GM12878 (cell line): ENCODE results near the gene DPP6. TPM values are rescaled to one million over a fixed set of nuclear protein-coding genes. Genes with fewer than 3 reads are reported as not detected.

Experiments used
- ATAC-seq: fragments of 200-7000 bp; cut with Tn5 transposase; 3 replicates; pipeline ENCODE4 v1.9.1; 2020; ENCODE audit warnings: mild to moderate bottlenecking, moderate library complexity
- BruUV-seq: library from RNA; stranded (reverse); fragments of 400-500 nt; replicated peaks from 2 replicates; lab custom pipeline; 2021; lab: Mats Ljungman, UMichigan
- CTCF ChIA-PET: fragments of 300-600 bp; sonication (Branson Sonifier 250); formaldehyde crosslinking; extraction: SDS; loops from one replicate; lab custom pipeline; 2021; ENCODE audit warnings: inconsistent platforms; lab: Yijun Ruan, JAX
- POLR2A ChIA-PET: fragments of 350-600 bp; formaldehyde crosslinking; extraction: SDS; loops from one replicate; lab custom pipeline; 2021; ENCODE audit warnings: inconsistent platforms; lab: Charles Lee
- RAD21 ChIA-PET: fragments of 300-600 bp; sonication (Branson Sonifier 250); formaldehyde crosslinking; loops from one replicate; lab custom pipeline; 2023; ENCODE audit warnings: antibody characterized with exemption; ENCODE audit not compliant: unreplicated experiment; lab: Charles Lee
- SMC1A ChIA-PET: fragments of 300-600 bp; sonication (Branson Sonifier 250); formaldehyde crosslinking; loops from one replicate; lab custom pipeline; 2023; ENCODE audit not compliant: unreplicated experiment, uncharacterized antibody; lab: Charles Lee
- DNase-seq: peaks from one replicate; pipeline ENCODE4 v3.0.0-alpha.2; 2011; ENCODE audit warnings: low read depth, low spot score
- FAIRE-seq: peaks from 3 replicates; lab custom pipeline; 2011; peaks lifted over from hg19 to GRCh38; lab: Jason Lieb, UNC
- H2AFZ ChIP-seq: 2 replicates; pipeline ENCODE4 v1.6.0; 2011; ENCODE audit warnings: low read depth, low read length, control low read depth; ENCODE audit not compliant: control insufficient read depth
- H3K27ac ChIP-seq: 2 replicates; pipeline ENCODE4 v1.5.1; 2011; ENCODE audit warnings: control low read depth; ENCODE audit not compliant: control insufficient read depth, insufficient read depth
- H3K27me3 ChIP-seq, 2 experiments: replicated peaks in 1 of 2; 2 replicates each; pipeline versions ENCODE4 v1.6.0 to v1.6.1; 2011; ENCODE audit warnings: low read length in 1 of 2; ENCODE audit not compliant: control insufficient read depth in 2 of 2, insufficient read depth in 2 of 2
- H3K36me3 ChIP-seq, 2 experiments: 2 replicates each; pipeline ENCODE4 v1.5.1; 2011; ENCODE audit warnings: low read length in 1 of 2; ENCODE audit not compliant: control insufficient read depth in 2 of 2, insufficient read depth in 2 of 2
- H3K4me1 ChIP-seq: 2 replicates; pipeline ENCODE4 v1.6.1; 2011; ENCODE audit warnings: mild to moderate bottlenecking, low read length, moderate library complexity, mixed read lengths; ENCODE audit not compliant: control insufficient read depth, insufficient read depth
- H3K4me2 ChIP-seq: 2 replicates; pipeline ENCODE4 v1.6.0; 2011; ENCODE audit warnings: control low read depth; ENCODE audit not compliant: control insufficient read depth, insufficient read depth
- H3K4me3 ChIP-seq: fragments of 200-600 bp; sonication (generic); 2 replicates; pipeline ENCODE4 v1.5.1; 2016
- H3K79me2 ChIP-seq: 2 replicates; pipeline ENCODE4 v1.6.0; 2011; ENCODE audit warnings: low read length; ENCODE audit not compliant: control insufficient read depth, insufficient read depth
- H3K9ac ChIP-seq: 2 replicates; pipeline ENCODE4 v1.8.0; 2011; ENCODE audit warnings: low read length, control low read depth, mixed read lengths; ENCODE audit not compliant: control insufficient read depth, insufficient read depth
- H3K9me3 ChIP-seq: replicated peaks from 3 replicates; pipeline ENCODE4 v1.5.1; 2011; ENCODE audit warnings: mild to moderate bottlenecking, low read length; ENCODE audit not compliant: control insufficient read depth, insufficient read depth
- H4K20me1 ChIP-seq: 2 replicates; pipeline ENCODE4 v1.6.0; 2011; ENCODE audit not compliant: control insufficient read depth, insufficient read depth
- BACH1 ChIP-seq: fragments of 450-650 bp; IDR thresholded peaks from 2 replicates; pipeline ENCODE4 v1.6.1; 2017; ENCODE audit warnings: mild to moderate bottlenecking, borderline replicate concordance
- CHD4 ChIP-seq: fragments of 200-600 bp; sonication (generic); IDR thresholded peaks from 2 replicates; pipeline ENCODE4 v1.6.1; 2016; ENCODE audit warnings: mild to moderate bottlenecking
- EP300 ChIP-seq, 2 experiments: fragments of 150-350 bp in 1 of 2; IDR thresholded peaks; 2 replicates each; pipeline ENCODE4 v1.6.1; 2011 to 2012; ENCODE audit warnings: low read depth in 2 of 2, low read length in 2 of 2, borderline replicate concordance in 1 of 2, improper control_type of control experiment in 1 of 2, inconsistent platforms in 1 of 2; ENCODE audit not compliant: control insufficient read depth in 1 of 2
- IRF4 ChIP-seq: IDR thresholded peaks from 2 replicates; pipeline ENCODE4 v1.6.1; 2011; ENCODE audit warnings: low read depth, low read length
- JUNB ChIP-seq: IDR thresholded peaks from 2 replicates; pipeline ENCODE4 v1.6.1; 2016; ENCODE audit warnings: antibody characterized with exemption, mild to moderate bottlenecking
- MTA2 ChIP-seq: fragments of 450-650 bp; IDR thresholded peaks from 2 replicates; pipeline ENCODE4 v1.6.1; 2016; ENCODE audit warnings: low read depth, mild to moderate bottlenecking, moderate library complexity
- MXI1 ChIP-seq: fragments of 150-350 bp; IDR thresholded peaks from 2 replicates; pipeline ENCODE4 v1.6.1; 2011; ENCODE audit warnings: low read depth, mild to moderate bottlenecking, inconsistent platforms, low read length, improper control_type of control experiment
- PAX8 ChIP-seq: fragments of 450-650 bp; IDR thresholded peaks from 2 replicates; pipeline ENCODE4 v1.6.1; 2017; ENCODE audit warnings: mild to moderate bottlenecking, moderate library complexity
- POU2F2 ChIP-seq: IDR thresholded peaks from 3 replicates; pipeline ENCODE4 v1.6.1; 2011; ENCODE audit warnings: low read depth, mild to moderate bottlenecking, low read length, borderline replicate concordance
- RELA ChIP-seq: fragments of 450-650 bp; IDR thresholded peaks from 2 replicates; pipeline ENCODE4 v1.8.0; 2014; ENCODE audit warnings: borderline replicate concordance; ENCODE audit not compliant: partially characterized antibody
- RUNX3 ChIP-seq: IDR thresholded peaks from 2 replicates; pipeline ENCODE4 v1.6.1; 2012; ENCODE audit warnings: low read length, inconsistent platforms
- SMARCA5 ChIP-seq: fragments of 450-650 bp; IDR thresholded peaks from 2 replicates; pipeline ENCODE4 v1.6.1; 2017; ENCODE audit warnings: mild to moderate bottlenecking
- WRNIP1 ChIP-seq: IDR thresholded peaks from 2 replicates; pipeline ENCODE4 v1.6.1; 2011; ENCODE audit warnings: low read depth, low read length, improper control_type of control experiment, borderline replicate concordance
- ZNF274 ChIP-seq: IDR thresholded peaks from one replicate; pipeline ENCODE4 v1.8.0; 2011; ENCODE audit not compliant: insufficient read length, insufficient read depth
- ZNF592 ChIP-seq: fragments of 450-650 bp; IDR thresholded peaks from 2 replicates; pipeline ENCODE4 v1.6.1; 2017; ENCODE audit warnings: mild to moderate bottlenecking, moderate library complexity
- WGBS: methylation state at CpG from one replicate; pipeline ENCODE4 v1.1.6; 2016; ENCODE audit warnings: low lambda C conversion rate; ENCODE audit not compliant: insufficient replicate concordance, insufficient coverage; ENCODE audit errors: missing lambda C conversion rate; 5-methylcytosine and 5-hydroxymethylcytosine counted together
- in situ Hi-C: fragments of 300-500 bp; cut with MboI; formaldehyde crosslinking; loops from 9 replicates; pipeline ENCODE4 v1.14.3; 2018; ENCODE audit warnings: mixed read lengths
- intact Hi-C: fragments of 100-400 bp; cut with micrococcal nuclease; formaldehyde crosslinking; loops from one replicate; pipeline ENCODE4 v1.14.2; 2022; ENCODE audit not compliant: unreplicated experiment
- polyA plus RNA-seq, 11 experiments: library from polyadenylated mRNA; depleted of rRNA in 4 of 11; unstranded in 6 of 11; stranded (reverse) in 5 of 11; fragments of >200 nt; fragmentation: Nextera tagmentation in 4 of 11; fragmentation: Illumina TruSeq in 1 of 11; extraction: Ambion mirVana in 4 of 11; extraction: Trizol in 1 of 11; gene quantifications; 1 replicate in 1 of 11; 2 replicates in 10 of 11; pipeline versions ENCODE4 v1.2.1 to v1.2.3, GENCODE V29; 2011 to 2016; ENCODE audit warnings: inconsistent platforms in 2 of 11, missing spikeins in 2 of 11, low read depth in 1 of 11
- total RNA-seq, 4 experiments: library from RNA; depleted of rRNA in 3 of 4; stranded (reverse); fragments of >200 nt in 3 of 4; fragmentation: Illumina TruSeq in 1 of 4; extraction: Trizol in 1 of 4; gene quantifications; 2 replicates each; pipeline versions ENCODE4 v1.2.1 to v1.2.3, GENCODE V29; 2013 to 2021
- TF ChIP-seq, protein P1 (sequence below): fragments of 450-650 bp; IDR thresholded peaks from 2 replicates; pipeline ENCODE4 v1.6.1; 2017; ENCODE audit warnings: borderline replicate concordance
- TF ChIP-seq, protein P2 (sequence below): fragments of 450-650 bp; formaldehyde crosslinking; IDR thresholded peaks from 2 replicates; pipeline ENCODE4 v1.5.0; 2022; ENCODE audit warnings: mild to moderate bottlenecking, missing genetic modification characterization

Gene DPP6
- total and polyA plus RNA-seq, 10 of the 15 experiments (the other 5 are each of a cell fraction or from before 2014, with no cell fraction given), result not detected

DNA sequence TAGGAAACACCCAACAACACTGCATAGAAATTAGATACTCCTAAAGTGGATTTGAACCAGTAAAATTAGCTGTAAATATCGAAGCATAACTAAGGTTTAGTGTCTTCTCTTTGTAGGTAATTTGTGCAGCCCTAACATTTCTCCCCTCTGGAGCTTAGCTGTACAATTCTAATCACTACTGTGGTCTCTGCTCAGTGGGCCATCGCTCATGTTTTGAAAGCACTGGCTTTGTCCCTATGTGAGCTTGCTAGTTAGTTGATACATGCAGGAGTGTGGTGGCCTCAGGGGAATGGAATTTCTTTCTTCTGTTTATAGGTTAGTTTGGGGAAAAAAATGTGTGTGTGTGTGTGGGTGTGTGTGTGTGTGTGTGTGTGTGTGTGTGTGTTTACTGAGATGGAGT lies 373.1 kb downstream of the DPP6 start (continued):
- no peak for TF ChIP-seq RELA

DNA sequence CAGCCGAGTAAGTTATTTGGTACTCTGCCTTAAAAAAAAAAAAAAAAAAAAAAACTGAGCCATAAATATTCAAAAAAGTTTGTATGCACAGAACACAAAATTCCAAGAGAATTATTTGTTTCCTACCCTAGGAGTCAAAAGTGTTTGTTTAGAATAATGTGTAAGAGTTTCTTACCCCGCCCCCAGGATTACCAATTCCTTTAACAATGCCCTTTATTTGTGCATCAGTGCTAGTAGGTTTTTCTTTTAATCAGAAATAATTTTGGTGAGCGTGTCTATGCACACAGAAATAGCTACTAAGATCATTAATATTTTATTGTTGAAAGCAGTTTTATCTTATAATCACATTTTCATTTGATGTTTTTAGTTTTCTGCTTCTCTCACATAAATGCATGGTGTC lies 374.6 kb downstream of the DPP6 start:
- SMC1A ChIA-PET, result no interaction called here

More for the DNA sequence above, 374.6 kb downstream of the DPP6 start:
- DNase-seq (no peak), FAIRE-seq (no peak), ATAC-seq (no peak)
- in situ Hi-C loops, result no loop called here
- Histone ChIP-seq H3K36me3 (no peaks in the 10 kb centered on the region), H3K4me3 (no peak overlapping the region), H3K9me3 (no peaks in the 10 kb centered on the region), H3K27ac (no peak overlapping the region), H3K4me2 (no peak overlapping the region), H3K27me3 (no peaks in the 10 kb centered on the region), H2AFZ (no peak overlapping the region), H3K79me2 (no peaks in the 10 kb centered on the region), H3K4me1 (no peaks in the 10 kb centered on the region), H4K20me1 (no peaks in the 10 kb centered on the region), H3K9ac (no peak overlapping the region)
- ChIA-PET POLR2A (no interaction called here), CTCF (no interaction called here), RAD21 (no interaction called here)
- intact Hi-C loops, result no loop called here
- TF ChIP-seq IRF4 (no peak), MXI1 (no peak), POU2F2 (no peak), WRNIP1 (no peak), RUNX3 (no peak), ZNF592 (no peak), JUNB (no peak), SMARCA5 (no peak), MTA2 (no peak), CHD4 (no peak), ZNF274 (no peak), EP300 (IDR thresholded peaks at IDR 0.05; ENCODE audit: borderline replicate concordance in 1 of 2, control insufficient read depth in 1 of 2, low read depth in 2 of 2, low read length in 2 of 2) (no peak), BACH1 (no peak), PAX8 (no peak)
- TF ChIP-seq, protein P1, sequence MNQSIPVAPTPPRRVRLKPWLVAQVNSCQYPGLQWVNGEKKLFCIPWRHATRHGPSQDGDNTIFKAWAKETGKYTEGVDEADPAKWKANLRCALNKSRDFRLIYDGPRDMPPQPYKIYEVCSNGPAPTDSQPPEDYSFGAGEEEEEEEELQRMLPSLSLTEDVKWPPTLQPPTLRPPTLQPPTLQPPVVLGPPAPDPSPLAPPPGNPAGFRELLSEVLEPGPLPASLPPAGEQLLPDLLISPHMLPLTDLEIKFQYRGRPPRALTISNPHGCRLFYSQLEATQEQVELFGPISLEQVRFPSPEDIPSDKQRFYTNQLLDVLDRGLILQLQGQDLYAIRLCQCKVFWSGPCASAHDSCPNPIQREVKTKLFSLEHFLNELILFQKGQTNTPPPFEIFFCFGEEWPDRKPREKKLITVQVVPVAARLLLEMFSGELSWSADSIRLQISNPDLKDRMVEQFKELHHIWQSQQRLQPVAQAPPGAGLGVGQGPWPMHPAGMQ, result no peak
- TF ChIP-seq, protein P2, sequence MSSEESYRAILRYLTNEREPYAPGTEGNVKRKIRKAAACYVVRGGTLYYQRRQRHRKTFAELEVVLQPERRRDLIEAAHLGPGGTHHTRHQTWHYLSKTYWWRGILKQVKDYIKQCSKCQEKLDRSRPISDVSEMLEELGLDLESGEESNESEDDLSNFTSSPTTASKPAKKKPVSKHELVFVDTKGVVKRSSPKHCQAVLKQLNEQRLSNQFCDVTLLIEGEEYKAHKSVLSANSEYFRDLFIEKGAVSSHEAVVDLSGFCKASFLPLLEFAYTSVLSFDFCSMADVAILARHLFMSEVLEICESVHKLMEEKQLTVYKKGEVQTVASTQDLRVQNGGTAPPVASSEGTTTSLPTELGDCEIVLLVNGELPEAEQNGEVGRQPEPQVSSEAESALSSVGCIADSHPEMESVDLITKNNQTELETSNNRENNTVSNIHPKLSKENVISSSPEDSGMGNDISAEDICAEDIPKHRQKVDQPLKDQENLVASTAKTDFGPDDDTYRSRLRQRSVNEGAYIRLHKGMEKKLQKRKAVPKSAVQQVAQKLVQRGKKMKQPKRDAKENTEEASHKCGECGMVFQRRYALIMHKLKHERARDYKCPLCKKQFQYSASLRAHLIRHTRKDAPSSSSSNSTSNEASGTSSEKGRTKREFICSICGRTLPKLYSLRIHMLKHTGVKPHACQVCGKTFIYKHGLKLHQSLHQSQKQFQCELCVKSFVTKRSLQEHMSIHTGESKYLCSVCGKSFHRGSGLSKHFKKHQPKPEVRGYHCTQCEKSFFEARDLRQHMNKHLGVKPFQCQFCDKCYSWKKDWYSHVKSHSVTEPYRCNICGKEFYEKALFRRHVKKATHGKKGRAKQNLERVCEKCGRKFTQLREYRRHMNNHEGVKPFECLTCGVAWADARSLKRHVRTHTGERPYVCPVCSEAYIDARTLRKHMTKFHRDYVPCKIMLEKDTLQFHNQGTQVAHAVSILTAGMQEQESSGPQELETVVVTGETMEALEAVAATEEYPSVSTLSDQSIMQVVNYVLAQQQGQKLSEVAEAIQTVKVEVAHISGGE, result no peak
- WGBS, result 0% methylated on average over 3 of the region's 3 CpGs
- BruUV-seq, result no TSS peak
